ENCODE results near the gene KIF17.

The KIF17 gene

DNA sequence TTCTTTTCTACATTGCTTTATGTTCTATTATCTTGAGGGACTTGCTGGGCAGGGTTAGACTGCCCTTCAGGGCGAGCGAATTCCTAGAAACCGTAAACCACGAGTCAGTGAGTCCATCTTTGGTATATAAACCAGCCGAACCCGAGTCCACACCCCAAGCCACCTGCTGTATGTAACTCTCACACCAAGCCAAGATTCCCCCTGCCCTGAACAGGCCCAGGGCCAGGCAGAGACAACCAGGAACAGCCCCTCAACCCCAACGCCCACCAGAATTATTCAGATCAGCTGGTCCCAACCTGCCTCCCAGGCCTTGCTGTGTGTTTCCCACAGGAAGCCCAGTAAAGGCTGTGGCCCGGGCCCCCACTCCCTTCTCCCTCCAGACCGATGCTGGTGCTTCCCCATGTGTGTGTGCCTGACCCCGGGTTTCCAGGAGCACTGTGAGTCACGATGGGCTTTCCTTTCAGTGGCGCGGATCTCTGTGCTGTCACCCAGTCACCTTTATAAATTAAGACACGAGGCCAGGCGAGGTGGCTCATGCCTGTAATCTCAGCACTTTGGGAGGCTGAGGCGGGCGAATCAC, 17.1 kb downstream of the KIF17 start:
- Histone ChIP-seq H2AFZ (ENCODE audit: low read length, unreplicated experiment) (no peak overlapping the region), H3K4me3 (ENCODE audit: low read depth, low read length) (no peak overlapping the region), H3K79me2 (ENCODE audit: control insufficient read depth, insufficient read depth, low read length, unreplicated experiment) (no peaks in the 10 kb centered on the region), H3K4me1 (ENCODE audit: control insufficient read depth, insufficient read depth, low read length, unreplicated experiment) (peaks cover 14% of the 10 kb centered on the region), H3K27me3 (ENCODE audit: insufficient read depth, low read length) (no peaks in the 10 kb centered on the region), H3K27ac (ENCODE audit: low read depth, low read length) (no peak overlapping the region), H3K36me3 (ENCODE audit: insufficient read depth, low read length) (no peaks in the 10 kb centered on the region)

- H3K4me1 ChIP-seq (ENCODE audit: control insufficient read depth, insufficient read depth, low read length, unreplicated experiment): peaks cover 14% of the 10 kb centered on the region
- no peak overlapping the region for H3K27ac ChIP-seq (ENCODE audit: low read depth, low read length)
- H3K4me3 ChIP-seq (ENCODE audit: low read depth, low read length): no peak overlapping the region
- H3K79me2 ChIP-seq (ENCODE audit: control insufficient read depth, insufficient read depth, low read length, unreplicated experiment): no peaks in the 10 kb centered on the region
- no peaks in the 10 kb centered on the region for H3K36me3 ChIP-seq (ENCODE audit: insufficient read depth, low read length)
- H3K27me3 ChIP-seq (ENCODE audit: insufficient read depth, low read length): no peaks in the 10 kb centered on the region
- no peak overlapping the region for H2AFZ ChIP-seq (ENCODE audit: low read length, unreplicated experiment)
Observed at GRCh38 chr1:20699558-20699957, 18.2 kb downstream of the KIF17 start.

DNA sequence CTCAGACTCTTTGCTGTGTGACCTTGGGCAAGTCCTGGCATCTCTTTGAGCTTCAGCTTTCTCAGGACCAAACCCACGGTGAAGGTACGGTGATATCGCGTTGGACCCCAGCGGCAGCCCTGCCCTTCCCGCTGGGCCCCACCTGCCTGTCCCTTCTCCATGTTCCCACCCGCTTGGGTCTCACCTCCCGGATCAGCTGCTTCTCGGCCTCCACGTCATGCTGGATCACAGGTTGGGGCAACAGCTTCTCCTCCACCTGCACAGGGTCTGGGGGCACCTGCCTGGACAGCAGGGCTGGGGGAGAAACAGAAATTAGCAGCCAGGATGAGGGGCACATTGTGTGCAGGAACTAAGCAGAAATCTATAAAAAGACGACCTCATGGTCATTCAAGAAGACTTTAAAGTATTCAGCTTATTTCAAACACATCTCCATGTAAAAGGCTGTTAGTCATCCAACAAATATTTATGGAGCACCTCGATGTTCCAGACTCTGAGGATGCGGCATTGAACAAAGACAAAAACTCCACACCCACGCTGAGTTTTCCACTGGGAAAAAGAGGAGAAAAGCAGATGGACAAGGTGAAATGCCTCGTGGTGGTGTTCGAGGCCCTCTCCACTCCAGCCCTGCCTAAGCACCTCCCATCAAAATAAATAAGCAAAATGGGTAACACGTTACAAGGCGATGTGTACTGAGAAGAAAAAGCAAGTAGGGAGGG, 19.5 kb downstream of the KIF17 start:
- Histone ChIP-seq H2AFZ (ENCODE audit: low read length, unreplicated experiment) (no peak overlapping the region), H3K27me3 (ENCODE audit: insufficient read depth, low read length) (no peaks in the 10 kb centered on the region), H3K79me2 (ENCODE audit: control insufficient read depth, insufficient read depth, low read length, unreplicated experiment) (no peaks in the 10 kb centered on the region), H3K27ac (ENCODE audit: low read depth, low read length) (no peak overlapping the region; the same call in 1 of the 2 replicates), H3K36me3 (ENCODE audit: insufficient read depth, low read length) (no peaks in the 10 kb centered on the region), H3K4me3 (ENCODE audit: low read depth, low read length) (peak overlapping the region; percentile 19; the same call in 1 of the 2 replicates), H3K4me1 (ENCODE audit: control insufficient read depth, insufficient read depth, low read length, unreplicated experiment) (peaks cover 14% of the 10 kb centered on the region)

DNA sequence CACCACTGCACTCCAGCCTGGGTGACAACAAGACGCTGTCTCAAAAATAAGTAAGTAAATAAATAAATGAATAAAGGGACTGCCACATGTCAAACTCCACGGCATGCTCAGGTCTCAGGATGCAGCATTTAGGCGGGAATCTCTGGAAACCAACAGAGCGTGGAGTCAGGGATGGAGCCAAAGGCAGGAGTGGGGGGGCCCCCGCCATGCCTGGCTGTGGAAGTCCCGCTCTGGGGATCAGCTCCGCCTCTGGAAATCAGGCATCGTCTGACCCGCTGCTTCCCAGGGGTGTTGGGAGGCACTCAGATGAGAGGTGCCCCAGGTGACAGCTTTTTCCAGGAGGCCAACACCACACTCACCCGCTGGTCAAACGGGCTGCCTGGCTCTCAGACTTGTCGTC, 20.2 kb downstream of the KIF17 start:
- H2AFZ ChIP-seq (ENCODE audit: low read length, unreplicated experiment): no peak overlapping the region
- peak overlapping the region; percentile 74 for H3K4me3 ChIP-seq (ENCODE audit: low read depth, low read length)
- H3K4me1 ChIP-seq (ENCODE audit: control insufficient read depth, insufficient read depth, low read length, unreplicated experiment): peaks cover 14% of the 10 kb centered on the region
- no peaks in the 10 kb centered on the region for H3K79me2 ChIP-seq (ENCODE audit: control insufficient read depth, insufficient read depth, low read length, unreplicated experiment)
- no peaks in the 10 kb centered on the region for H3K27me3 ChIP-seq (ENCODE audit: insufficient read depth, low read length)
- H3K36me3 ChIP-seq (ENCODE audit: insufficient read depth, low read length): no peaks in the 10 kb centered on the region
- no peak overlapping the region for H3K27ac ChIP-seq (ENCODE audit: low read depth, low read length)

DNA sequence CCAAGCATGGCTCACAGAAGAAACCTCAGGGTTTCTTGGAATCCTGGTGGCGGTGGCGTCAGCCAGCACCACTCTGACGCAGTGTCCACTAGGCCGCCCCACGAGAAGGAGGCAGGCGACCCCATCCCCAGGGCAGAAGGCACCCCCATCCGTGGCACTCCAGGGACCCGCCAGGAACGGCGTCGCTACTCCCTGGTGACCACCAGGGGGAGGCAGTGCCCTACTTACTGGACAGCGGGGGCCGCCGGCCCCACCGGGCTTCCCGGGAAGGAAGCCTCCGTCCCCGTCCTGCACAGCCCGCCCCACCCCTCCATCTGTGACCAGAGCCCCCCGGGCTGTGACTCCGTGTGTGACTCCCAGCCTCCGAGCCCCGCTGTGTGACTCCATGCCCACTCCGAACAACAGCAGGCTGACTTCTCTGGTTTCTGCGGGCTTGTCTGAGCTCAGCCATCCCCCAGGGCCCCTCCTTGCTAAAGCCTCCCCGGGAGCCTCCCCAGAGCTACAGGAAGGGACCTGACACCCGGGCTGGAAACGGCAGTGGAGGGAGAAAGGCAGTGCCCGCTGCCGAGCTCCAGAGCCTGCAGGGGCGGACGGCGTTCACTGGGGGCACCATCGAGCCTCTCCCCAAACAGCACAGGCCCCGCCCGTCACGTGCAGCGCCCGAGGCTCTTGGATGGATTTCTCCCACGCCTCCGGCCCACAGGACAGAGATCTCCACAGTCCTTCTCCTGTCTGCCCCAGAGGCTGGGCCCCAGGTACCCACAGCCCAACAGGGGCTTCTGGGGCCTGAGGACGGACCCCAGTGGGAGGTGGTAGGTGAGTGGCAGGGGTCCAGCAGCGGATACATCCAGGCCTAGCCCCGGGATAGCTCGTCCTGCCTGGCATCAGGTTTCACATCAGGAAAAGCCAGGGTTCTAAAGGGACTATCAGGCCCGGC, 21.1 kb downstream of the KIF17 start:
- Histone ChIP-seq H3K36me3 (ENCODE audit: insufficient read depth, low read length) (no peaks in the 10 kb centered on the region), H3K4me3 (ENCODE audit: low read depth, low read length) (peak overlapping the region; percentile 74), H2AFZ (ENCODE audit: low read length, unreplicated experiment) (peak overlapping the region; percentile 56), H3K79me2 (ENCODE audit: control insufficient read depth, insufficient read depth, low read length, unreplicated experiment) (no peaks in the 10 kb centered on the region), H3K27ac (ENCODE audit: low read depth, low read length) (peak overlapping the region; percentile 69), H3K27me3 (ENCODE audit: insufficient read depth, low read length) (no peaks in the 10 kb centered on the region), H3K4me1 (ENCODE audit: control insufficient read depth, insufficient read depth, low read length, unreplicated experiment) (peaks cover 14% of the 10 kb centered on the region)

DNA sequence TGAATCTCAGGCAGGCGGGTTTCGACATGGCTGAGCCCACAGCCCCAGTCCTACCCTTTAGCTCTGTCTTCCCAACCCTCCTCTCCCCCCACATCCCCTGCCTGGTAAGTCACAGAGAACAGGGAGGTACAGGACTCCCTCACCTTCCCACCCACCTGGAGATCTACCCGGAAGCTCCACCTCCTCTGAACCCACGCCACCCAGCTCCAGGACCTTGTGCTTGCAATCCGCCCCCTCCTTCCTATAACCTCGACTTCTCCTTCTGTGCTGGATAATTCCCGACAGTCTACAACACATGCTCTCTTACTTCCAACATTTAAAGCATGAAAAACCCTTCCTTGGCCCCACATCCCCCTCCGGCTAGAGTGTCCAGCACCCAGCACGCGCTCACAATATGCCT, 22.3 kb downstream of the KIF17 start:
- no peak overlapping the region for H3K27ac ChIP-seq (ENCODE audit: low read depth, low read length)
- peak overlapping the region; percentile 11 for H2AFZ ChIP-seq (ENCODE audit: low read length, unreplicated experiment)
- no peaks in the 10 kb centered on the region for H3K27me3 ChIP-seq (ENCODE audit: insufficient read depth, low read length)
- H3K36me3 ChIP-seq (ENCODE audit: insufficient read depth, low read length): no peaks in the 10 kb centered on the region
- no peak overlapping the region for H3K4me3 ChIP-seq (ENCODE audit: low read depth, low read length)
- no peaks in the 10 kb centered on the region for H3K79me2 ChIP-seq (ENCODE audit: control insufficient read depth, insufficient read depth, low read length, unreplicated experiment)
- peaks cover 14% of the 10 kb centered on the region for H3K4me1 ChIP-seq (ENCODE audit: control insufficient read depth, insufficient read depth, low read length, unreplicated experiment)

DNA sequence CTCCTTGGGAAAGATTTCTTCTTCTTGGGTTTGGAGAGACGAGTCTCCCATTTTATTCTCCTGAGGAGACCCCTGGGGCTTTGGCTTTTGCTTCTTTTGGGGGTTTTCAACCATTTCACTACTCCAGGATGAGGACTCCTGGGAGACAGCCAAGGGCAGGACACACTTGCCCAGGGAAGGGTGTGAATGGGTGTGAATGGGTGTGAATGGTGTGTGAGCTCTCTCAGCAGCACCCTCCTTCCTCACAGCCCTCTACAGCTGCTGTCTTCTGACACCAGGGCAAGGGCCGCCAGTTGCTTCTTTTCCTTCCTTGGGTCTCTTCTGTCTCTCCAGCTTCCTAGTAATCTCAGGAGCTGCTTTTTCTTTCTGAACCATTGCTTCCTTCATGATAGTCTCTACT, 24.2 kb downstream of the KIF17 start:
- H3K36me3 ChIP-seq (ENCODE audit: insufficient read depth, low read length): no peaks in the 10 kb centered on the region
- H3K79me2 ChIP-seq (ENCODE audit: control insufficient read depth, insufficient read depth, low read length, unreplicated experiment): no peaks in the 10 kb centered on the region
- H3K27ac ChIP-seq (ENCODE audit: low read depth, low read length): no peak overlapping the region
- peaks cover 12% of the 10 kb centered on the region for H3K4me1 ChIP-seq (ENCODE audit: control insufficient read depth, insufficient read depth, low read length, unreplicated experiment)
- no peak overlapping the region for H3K4me3 ChIP-seq (ENCODE audit: low read depth, low read length)
- no peak overlapping the region for H2AFZ ChIP-seq (ENCODE audit: low read length, unreplicated experiment)
- no peaks in the 10 kb centered on the region for H3K27me3 ChIP-seq (ENCODE audit: insufficient read depth, low read length)

- H3K36me3 ChIP-seq (ENCODE audit: insufficient read depth, low read length): no peaks in the 10 kb centered on the region
- no peak overlapping the region for H3K4me3 ChIP-seq (ENCODE audit: low read depth, low read length)
- no peaks in the 10 kb centered on the region for H3K4me1 ChIP-seq (ENCODE audit: control insufficient read depth, insufficient read depth, low read length, unreplicated experiment)
- no peak overlapping the region for H2AFZ ChIP-seq (ENCODE audit: low read length, unreplicated experiment)
- H3K79me2 ChIP-seq (ENCODE audit: control insufficient read depth, insufficient read depth, low read length, unreplicated experiment): no peaks in the 10 kb centered on the region
- H3K27ac ChIP-seq (ENCODE audit: low read depth, low read length): no peak overlapping the region
- H3K27me3 ChIP-seq (ENCODE audit: insufficient read depth, low read length): no peaks in the 10 kb centered on the region
Observed at GRCh38 chr1:20691872-20692271, 25.9 kb downstream of the KIF17 start.

DNA sequence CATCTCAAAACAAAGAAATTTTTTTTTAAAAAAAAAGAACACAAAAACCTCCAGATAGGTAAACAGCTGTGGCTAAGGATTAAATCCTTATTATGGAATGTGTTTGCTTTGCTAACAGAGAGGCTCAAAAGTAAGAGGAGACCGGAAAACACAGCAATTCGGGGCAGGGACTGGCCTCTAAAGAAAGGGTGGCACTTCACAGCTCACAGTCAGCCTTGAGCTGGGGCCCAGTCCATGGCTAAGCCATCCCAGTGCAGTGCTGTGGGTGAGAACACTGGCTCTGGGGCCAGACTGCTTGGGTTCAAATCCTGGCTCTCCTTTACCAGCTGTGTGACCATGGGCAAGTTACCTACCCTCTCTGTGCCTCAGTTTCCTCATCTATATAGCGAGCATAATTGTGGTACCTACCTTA, 28.2 kb downstream of the KIF17 start:
- no peak overlapping the region for H2AFZ ChIP-seq (ENCODE audit: low read length, unreplicated experiment)
- no peaks in the 10 kb centered on the region for H3K36me3 ChIP-seq (ENCODE audit: insufficient read depth, low read length)
- no peaks in the 10 kb centered on the region for H3K27me3 ChIP-seq (ENCODE audit: insufficient read depth, low read length)
- H3K27ac ChIP-seq (ENCODE audit: low read depth, low read length): no peak overlapping the region
- H3K4me3 ChIP-seq (ENCODE audit: low read depth, low read length): no peak overlapping the region
- no peaks in the 10 kb centered on the region for H3K4me1 ChIP-seq (ENCODE audit: control insufficient read depth, insufficient read depth, low read length, unreplicated experiment)
- H3K79me2 ChIP-seq (ENCODE audit: control insufficient read depth, insufficient read depth, low read length, unreplicated experiment): no peaks in the 10 kb centered on the region

DNA sequence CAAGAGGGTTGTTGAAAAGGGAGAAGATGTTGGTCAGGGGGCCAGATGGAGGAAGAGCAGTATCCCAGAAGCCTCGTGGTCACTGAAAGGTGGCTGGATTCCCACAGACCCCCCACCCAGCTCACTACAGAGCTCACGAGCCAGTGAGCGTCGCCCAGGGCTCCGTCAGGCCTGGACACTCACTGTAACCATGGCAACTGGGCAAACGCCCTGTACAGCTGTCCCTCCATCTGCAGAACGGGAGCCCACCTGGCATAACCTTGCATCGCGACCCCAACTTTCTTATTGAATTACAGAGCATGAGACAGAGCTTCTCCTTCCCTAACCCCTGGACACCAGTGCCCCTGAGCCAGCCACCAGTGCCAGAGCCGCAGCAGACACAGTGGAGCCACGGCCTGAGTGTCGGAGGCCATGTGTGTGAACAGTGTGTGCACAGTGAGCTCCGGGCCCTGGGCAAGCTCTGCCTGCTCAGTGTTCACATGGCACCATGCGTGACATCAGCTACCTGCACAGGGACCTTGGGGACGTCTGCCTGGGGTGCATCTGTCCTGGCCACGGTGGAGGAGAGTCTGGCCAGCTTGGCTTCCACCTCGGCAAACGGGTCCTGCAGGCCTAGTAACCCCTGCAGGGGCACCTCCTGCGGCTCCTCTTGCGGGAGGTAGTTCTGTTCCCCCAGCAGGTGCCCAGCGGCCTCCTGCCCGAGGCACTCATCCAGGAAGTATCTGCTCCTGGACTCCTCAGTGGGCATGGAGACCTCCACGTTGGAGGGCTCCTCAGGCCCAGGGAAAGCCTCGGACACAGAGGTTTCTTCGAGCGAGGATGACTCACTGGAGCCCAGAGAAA, 30.7 kb downstream of the KIF17 start:
- no peaks in the 10 kb centered on the region for H3K4me1 ChIP-seq (ENCODE audit: control insufficient read depth, insufficient read depth, low read length, unreplicated experiment)
- no peak overlapping the region for H2AFZ ChIP-seq (ENCODE audit: low read length, unreplicated experiment)
- no peak overlapping the region for H3K4me3 ChIP-seq (ENCODE audit: low read depth, low read length)
- H3K27me3 ChIP-seq (ENCODE audit: insufficient read depth, low read length): no peaks in the 10 kb centered on the region
- no peaks in the 10 kb centered on the region for H3K36me3 ChIP-seq (ENCODE audit: insufficient read depth, low read length)
- no peak overlapping the region for H3K27ac ChIP-seq (ENCODE audit: low read depth, low read length)
- H3K79me2 ChIP-seq (ENCODE audit: control insufficient read depth, insufficient read depth, low read length, unreplicated experiment): no peaks in the 10 kb centered on the region

Measured in ACC112 (cell line).